BJ (cell line): ENCODE measurements around the gene FAM3C. TPM values are rescaled to one million over a fixed set of nuclear protein-coding genes. Genes with fewer than 3 reads are reported as not detected.

Source experiments
- CTCF ChIA-PET: fragments of 350-600 bp; formaldehyde crosslinking; extraction: SDS; loops from one replicate; lab custom pipeline; 2021; ENCODE audit warnings: antibody characterized with exemption, inconsistent platforms; lab: Yijun Ruan, JAX
- POLR2A ChIA-PET: fragments of 300-600 bp; sonication (Branson Sonifier 250); formaldehyde crosslinking; extraction: SDS; loops from one replicate; lab custom pipeline; 2021; ENCODE audit warnings: antibody characterized with exemption; lab: Charles Lee
- DNase-seq: peaks from one replicate; pipeline ENCODE4 v3.0.0-alpha.2; 2011; ENCODE audit warnings: low read depth
- H3K27me3 ChIP-seq: 2 replicates; pipeline ENCODE4 v1.6.0; 2011; ENCODE audit warnings: low read length; ENCODE audit not compliant: control insufficient read depth, insufficient read depth
- H3K36me3 ChIP-seq: 2 replicates; pipeline ENCODE4 v1.5.1; 2011; ENCODE audit warnings: low read length; ENCODE audit not compliant: control insufficient read depth, insufficient read depth
- H3K4me3 ChIP-seq: 2 replicates; pipeline ENCODE4 v1.5.1; 2011; ENCODE audit warnings: low read depth, mild to moderate bottlenecking, control low read depth, low read length
- CTCF ChIP-seq: IDR thresholded peaks from 2 replicates; pipeline ENCODE4 v1.5.1; 2011; ENCODE audit warnings: low read depth, mild to moderate bottlenecking, control low read depth, inconsistent platforms, low read length, moderate library complexity; ENCODE audit not compliant: insufficient read depth
- polyA plus RNA-seq: library from polyadenylated mRNA; depleted of rRNA; stranded (reverse); fragments of >200 nt; gene quantifications from 2 replicates; pipeline ENCODE4 v1.2.3, GENCODE V29; 2011

The FAM3C gene
- polyA plus RNA-seq, 1 experiment = 13.1 TPM

DNA sequence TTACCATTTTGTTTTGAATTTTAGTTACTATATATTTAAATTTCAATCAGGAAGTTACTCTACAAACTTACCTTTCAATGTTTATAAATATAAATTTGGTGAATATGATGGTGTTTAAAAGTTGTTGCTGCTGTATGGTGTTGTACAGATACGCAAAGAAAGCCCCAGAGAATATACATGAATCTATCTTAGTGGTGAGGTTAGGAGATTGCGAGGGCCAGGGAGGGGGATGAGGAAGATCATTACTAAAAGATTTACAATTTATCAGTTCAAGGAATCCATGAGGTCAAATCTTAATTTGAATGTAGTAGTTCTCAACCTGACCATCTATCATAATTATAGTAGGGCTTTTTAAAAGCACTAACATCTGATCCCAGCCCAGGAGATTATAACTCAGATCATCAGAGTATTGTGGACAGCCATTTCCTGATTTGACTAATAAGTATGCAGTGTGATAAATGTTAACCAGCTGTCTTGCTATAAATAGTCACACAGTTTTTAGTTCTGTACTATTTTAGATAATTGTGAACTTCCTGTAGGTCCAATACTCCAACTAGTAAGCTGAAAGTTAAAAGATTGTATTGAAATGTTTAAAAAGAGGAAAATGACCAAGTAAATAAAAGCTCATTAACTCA is 23.6 kb downstream of the FAM3C start:
- 0 out of 2 replicates have a peak, but pooled peaks cover 1% of the 10 kb centered on the region for H3K36me3 ChIP-seq
- ChIA-PET CTCF (interaction anchor here (0.6 to 2.3 kb wide), 8 partner anchors 23 to 622 kb away, joined by 3 to 13 read pairs (median 3); partner anchors contain the start of gene FAM3C), POLR2A (interaction anchor here (0.6 kb wide), 1 partner anchor 23 kb away, joined by 6 read pairs; no protein-coding TSS in a partner anchor)
- no peak overlapping the region for H3K4me3 ChIP-seq
- no peak for DNase-seq
- no peak for TF ChIP-seq CTCF
- no peaks in the 10 kb centered on the region for H3K27me3 ChIP-seq

- H3K4me3 ChIP-seq = no peak overlapping the region
- TF ChIP-seq CTCF = no peak
- 0 out of 2 replicates have a peak, but pooled peaks cover 1% of the 10 kb centered on the region for H3K36me3 ChIP-seq
- POLR2A ChIA-PET = no interaction called here
- H3K27me3 ChIP-seq = no peaks in the 10 kb centered on the region
- CTCF ChIA-PET = interaction anchor here (1.1 to 1.2 kb wide), 2 partner anchors 24 to 136 kb away, joined by 3 to 6 read pairs; partner anchors contain the start of gene FAM3C
- DNase-seq = no peak
These were observed 24.2 kb downstream of the FAM3C start for GRCh38 chr7:121371883-121372282.

GRCh38 chr7:121371367-121371766 is 24.7 kb downstream of the FAM3C start:
- CTCF ChIA-PET = interaction anchor here (1.1 to 1.2 kb wide), 2 partner anchors 25 to 136 kb away, joined by 3 to 6 read pairs; partner anchors contain the start of gene FAM3C
- no peak for TF ChIP-seq CTCF
- no peak for DNase-seq
- no peak overlapping the region for H3K4me3 ChIP-seq
- no peaks in the 10 kb centered on the region for H3K27me3 ChIP-seq
- POLR2A ChIA-PET = no interaction called here
- 0 out of 2 replicates have a peak, but pooled peaks cover 1% of the 10 kb centered on the region for H3K36me3 ChIP-seq

- Histone ChIP-seq H3K4me3 (no peak overlapping the region), H3K36me3 (no peaks in the 10 kb centered on the region), H3K27me3 (no peaks in the 10 kb centered on the region)
- CTCF ChIA-PET = interaction anchor here (1.4 to 4.8 kb wide), 4 partner anchors 27 to 179 kb away, joined by 3 to 57 read pairs (median 8); partner anchors contain the start of gene FAM3C
- POLR2A ChIA-PET = no interaction called here
- no peak for DNase-seq
- TF ChIP-seq CTCF = no peak
These were observed 26.6 kb downstream of the FAM3C start for GRCh38 chr7:121369462-121369861.

DNA sequence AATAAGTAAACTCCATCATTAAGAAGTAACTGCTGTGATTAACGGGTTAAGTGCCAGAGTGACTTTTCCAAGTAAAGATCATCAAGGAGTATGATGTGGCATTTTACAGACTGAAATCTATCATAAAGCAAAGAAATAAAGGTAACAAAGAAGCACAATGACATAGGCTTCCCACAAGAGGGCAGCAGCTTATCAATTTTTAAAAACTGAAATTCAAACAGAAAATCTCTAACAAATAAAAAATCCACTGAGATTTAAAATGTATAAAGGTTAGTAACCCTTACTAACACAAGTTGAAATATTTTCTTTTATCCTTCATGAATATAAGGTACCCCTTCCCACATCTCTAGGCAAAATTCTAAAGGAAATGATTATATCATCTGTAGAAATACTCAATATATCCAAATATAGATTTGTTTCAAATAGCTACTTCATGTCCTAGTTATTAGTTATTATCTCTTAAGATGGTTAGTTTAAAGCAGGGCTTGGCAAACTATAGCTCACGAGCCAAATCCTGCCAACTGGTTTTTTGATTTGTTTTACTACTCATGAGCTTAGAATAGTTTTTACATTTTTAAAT is 29.2 kb downstream of the FAM3C start:
- no peak overlapping the region for H3K4me3 ChIP-seq
- TF ChIP-seq CTCF = peak; percentile 67
- DNase-seq = no peak
- CTCF ChIA-PET = interaction anchor here (0.6 to 4.8 kb wide), 19 partner anchors 13 to 627 kb away, joined by 3 to 57 read pairs (median 5); partner anchors contain the start of gene FAM3C
- H3K36me3 ChIP-seq = no peaks in the 10 kb centered on the region
- POLR2A ChIA-PET = interaction anchor here (0.6 kb wide), 1 partner anchor 29 kb away, joined by 3 read pairs; the partner anchor contains the start of gene FAM3C
- H3K27me3 ChIP-seq = no peaks in the 10 kb centered on the region
